ENCODE data around the gene C19orf85.

DNA sequence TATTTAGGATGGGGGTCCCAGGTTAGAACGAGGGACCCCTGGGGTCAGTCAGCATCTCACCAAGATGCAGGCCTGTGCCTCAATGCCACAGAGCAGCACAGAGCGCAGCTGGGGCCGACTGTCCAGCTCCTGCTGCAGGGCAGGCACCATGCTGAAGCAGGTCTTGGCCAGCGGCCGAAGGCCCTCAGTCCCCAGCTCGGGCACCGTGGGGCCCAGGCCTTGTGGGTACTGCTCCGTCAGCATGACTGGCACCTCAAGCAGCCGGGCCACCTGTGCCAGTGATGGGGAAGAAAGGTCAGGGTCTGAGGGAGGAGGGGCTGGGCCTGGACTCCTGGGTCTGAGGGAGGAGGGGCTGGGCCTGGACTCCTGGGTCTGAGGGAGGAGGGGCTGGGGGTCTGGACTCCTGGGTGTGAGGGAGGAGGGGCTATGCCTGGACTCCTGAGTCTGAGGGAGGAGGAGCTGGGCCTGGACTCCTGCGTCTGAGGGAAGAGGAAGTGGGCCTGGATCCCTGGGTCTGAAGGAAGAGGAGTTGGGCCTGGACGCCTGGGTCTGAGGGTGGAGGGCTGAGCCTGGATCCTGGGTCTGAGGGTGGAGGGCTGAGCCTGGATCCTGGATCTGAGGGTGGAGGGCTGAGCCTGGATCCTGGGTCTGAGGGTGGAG is 8.8 kb downstream of the C19orf85 start:
- TF ChIP-seq, protein P1, sequence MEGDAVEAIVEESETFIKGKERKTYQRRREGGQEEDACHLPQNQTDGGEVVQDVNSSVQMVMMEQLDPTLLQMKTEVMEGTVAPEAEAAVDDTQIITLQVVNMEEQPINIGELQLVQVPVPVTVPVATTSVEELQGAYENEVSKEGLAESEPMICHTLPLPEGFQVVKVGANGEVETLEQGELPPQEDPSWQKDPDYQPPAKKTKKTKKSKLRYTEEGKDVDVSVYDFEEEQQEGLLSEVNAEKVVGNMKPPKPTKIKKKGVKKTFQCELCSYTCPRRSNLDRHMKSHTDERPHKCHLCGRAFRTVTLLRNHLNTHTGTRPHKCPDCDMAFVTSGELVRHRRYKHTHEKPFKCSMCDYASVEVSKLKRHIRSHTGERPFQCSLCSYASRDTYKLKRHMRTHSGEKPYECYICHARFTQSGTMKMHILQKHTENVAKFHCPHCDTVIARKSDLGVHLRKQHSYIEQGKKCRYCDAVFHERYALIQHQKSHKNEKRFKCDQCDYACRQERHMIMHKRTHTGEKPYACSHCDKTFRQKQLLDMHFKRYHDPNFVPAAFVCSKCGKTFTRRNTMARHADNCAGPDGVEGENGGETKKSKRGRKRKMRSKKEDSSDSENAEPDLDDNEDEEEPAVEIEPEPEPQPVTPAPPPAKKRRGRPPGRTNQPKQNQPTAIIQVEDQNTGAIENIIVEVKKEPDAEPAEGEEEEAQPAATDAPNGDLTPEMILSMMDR (IDR thresholded peaks at IDR 0.05; ENCODE audit: borderline replicate concordance, extremely low read depth, low read length, poor library complexity, severe bottlenecking) = no peak
- no peak for TF ChIP-seq EZH2 (IDR thresholded peaks at IDR 0.05; ENCODE audit: borderline replicate concordance, low read depth, low read length, severe bottlenecking)
